HK-2 (cell line): ENCODE measurements around the gene GYS2.
A peak's percentile ranks its signal among the peaks of the same experiment; 100 is the strongest.

ENCODE experiments used
- DNase-seq: peaks from one replicate; pipeline ENCODE4 v3.0.0-alpha.2; 2018; ENCODE audit not compliant: unreplicated experiment

GYS2 gene

GRCh38 chr12:21553329-21553675 lies 51.3 kb downstream of the GYS2 start:
- DNase-seq, result no peak

DNA sequence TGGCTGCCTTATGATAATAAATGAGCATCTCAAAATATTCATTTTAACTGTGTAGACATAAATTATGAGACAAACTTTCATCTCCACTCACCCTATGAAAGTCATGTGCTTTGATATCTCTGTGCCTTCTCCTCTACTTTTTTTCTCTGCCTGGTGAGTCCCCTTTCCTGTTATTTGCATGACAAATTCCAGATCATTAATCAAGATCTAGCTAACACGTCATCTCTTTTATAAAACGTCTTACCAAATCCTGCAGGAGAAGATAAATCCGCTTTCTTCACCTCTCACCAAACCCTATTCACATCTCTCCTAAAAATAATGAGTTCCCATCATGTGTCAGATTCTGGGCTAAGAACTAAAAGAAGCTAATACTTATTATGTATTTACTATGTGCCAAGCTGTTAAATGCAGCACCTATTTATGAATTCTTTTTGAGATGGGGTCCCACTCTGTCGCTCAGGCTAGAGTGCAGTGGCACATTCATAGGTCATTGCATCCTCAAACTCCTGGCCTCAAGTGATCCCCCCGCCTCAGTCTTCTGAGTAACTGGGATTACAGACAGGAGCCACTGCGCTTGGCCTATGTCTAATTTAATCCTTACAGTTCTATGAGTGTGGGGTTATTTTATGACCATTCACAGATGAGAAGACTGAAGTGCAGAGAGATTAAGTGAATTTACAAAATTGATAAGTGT lies 51.9 kb downstream of the GYS2 start:
- DNase-seq, result no peak

DNA sequence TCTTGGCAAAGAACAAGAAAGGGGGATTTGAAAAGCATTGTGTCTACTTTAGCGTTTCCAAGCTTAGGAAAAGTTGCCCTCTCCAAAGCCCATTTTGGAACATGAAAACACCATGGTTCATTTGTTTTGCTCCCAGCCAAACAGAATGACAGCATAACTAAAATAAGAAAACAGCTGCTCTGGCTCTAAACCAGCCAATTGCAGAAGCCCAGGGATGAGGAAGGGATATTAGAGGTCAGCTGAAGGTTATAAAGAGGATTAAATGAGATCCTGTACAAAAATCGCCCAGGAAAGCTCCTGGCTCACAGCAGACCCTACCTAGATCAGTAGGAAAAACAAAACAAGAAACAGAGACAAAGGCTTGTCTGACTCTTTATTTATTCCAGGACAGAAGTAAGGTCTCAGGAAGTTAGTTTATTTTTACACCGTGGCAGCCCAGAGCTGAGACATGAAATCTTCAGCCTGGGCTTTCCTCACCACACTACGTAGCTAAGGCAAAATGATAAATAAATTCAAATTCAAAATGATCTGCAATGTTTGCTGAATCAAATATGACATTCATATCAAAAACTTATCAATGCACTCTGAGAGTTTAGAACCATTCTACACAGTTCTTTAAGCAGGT lies 52.7 kb downstream of the GYS2 start:
- DNase-seq, result no peak

- DNase-seq, result no peak
Observed at GRCh38 chr12:21547437-21547836, 57.2 kb downstream of the GYS2 start.

DNA sequence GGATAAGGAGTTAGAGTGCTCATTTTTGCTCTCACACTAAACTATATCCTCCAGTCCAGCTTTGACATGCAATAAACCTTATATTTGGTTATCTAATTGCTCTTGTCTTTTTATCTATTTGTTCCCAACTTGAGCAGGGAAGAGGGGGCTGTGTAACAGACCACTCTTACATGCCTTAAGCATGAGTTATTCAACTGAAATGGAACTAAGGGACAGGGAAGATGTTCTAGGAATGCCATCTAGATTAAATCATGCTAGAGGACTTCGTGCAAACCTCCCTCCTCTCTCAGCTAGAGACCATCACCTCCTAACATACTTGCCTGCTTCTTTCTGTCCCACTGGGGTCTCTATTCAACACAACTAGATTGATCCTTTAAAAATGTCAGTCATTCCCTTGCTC lies 57.9 kb downstream of the GYS2 start:
- DNase-seq, result no peak

DNA sequence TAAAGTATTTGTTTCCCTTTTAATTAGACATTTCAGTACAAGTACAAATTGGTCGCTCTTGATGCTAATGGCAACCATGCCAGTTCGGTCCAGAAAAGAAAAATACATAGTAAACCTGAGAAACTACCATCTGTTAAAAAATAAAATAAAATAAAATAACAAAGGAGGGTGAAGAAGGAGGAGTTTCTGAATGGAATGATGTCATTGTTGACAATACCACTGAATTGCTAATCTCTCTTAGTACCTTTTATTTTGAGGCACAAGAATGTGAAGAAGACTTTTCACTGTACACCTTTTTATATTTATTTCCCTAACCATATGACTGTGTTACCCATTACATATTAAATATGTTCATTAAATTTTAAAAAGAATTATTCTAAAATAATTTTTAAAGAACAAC lies 59.1 kb downstream of the GYS2 start:
- DNase-seq, result no peak

DNA sequence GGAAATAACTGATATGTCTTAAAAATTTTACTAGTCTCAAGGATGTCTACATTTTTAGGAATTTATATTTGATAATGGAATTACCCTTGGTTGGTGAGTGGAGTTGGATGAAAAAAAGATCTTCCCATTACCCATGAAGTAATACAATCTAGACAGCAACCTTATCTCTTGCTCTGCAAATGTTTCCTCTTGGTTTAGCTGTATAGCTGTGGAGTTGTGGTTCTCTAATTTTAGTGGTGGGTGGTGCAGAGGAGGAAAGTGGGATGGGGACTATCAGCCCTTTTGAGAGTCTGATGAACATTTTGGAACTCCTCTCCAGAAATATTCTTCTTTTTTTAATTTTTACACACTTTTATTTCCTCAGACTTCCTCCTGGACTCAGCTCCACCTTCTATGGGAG lies 61.5 kb downstream of the GYS2 start:
- DNase-seq, result no peak

DNA sequence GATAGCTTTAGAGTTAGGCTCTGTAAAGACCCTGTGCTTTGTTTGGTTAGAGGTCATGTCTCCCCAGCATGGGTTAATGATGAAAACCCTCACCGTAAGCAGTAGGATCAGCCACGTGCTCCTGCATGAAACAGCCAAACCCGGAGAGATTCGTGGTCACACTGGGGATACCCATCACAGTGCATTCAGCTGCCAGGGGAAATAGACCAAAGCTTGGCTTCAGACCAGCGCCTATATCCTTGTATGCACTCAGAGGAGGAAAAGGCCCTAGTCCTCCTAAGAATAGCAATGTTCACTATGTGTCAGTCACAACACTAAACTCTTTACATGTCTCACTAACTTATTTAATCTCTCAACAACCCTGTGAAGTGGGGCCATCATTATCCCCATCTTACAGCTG lies 62.2 kb downstream of the GYS2 start:
- DNase-seq, result no peak

DNA sequence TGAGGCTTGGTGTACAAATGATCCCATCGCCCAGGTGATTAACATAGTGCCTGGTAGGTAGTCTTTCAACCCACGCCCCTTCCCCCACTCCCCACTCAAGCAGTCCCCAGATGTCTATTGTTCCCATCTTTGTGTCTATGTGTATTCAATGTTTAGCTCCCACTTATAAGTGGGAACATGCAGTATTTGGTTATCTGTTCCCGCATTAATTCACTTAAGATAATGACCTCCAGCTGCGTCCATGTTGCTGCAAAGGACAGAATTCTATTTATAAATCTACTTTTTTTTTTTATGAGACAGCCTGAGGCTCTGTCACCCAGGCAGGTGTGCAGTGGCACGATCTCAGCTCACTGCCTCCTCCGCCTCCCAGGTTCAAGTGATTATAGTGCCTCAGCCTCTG lies 62.9 kb downstream of the GYS2 start:
- no peak for DNase-seq

GRCh38 chr12:21539797-21540196 lies 64.8 kb downstream of the GYS2 start:
- DNase-seq, result no peak

GRCh38 chr12:21538061-21538653 lies 66.5 kb downstream of the GYS2 start:
- DNase-seq, result no peak

- DNase-seq, result no peak
Observed at GRCh38 chr12:21529456-21529855, 75.2 kb downstream of the GYS2 start.

- DNase-seq, result no peak
Observed at GRCh38 chr12:21528953-21529352, 75.7 kb downstream of the GYS2 start.

- peak; percentile 69 for DNase-seq
Observed at GRCh38 chr12:21527451-21528180, 77.0 kb downstream of the GYS2 start.

DNA sequence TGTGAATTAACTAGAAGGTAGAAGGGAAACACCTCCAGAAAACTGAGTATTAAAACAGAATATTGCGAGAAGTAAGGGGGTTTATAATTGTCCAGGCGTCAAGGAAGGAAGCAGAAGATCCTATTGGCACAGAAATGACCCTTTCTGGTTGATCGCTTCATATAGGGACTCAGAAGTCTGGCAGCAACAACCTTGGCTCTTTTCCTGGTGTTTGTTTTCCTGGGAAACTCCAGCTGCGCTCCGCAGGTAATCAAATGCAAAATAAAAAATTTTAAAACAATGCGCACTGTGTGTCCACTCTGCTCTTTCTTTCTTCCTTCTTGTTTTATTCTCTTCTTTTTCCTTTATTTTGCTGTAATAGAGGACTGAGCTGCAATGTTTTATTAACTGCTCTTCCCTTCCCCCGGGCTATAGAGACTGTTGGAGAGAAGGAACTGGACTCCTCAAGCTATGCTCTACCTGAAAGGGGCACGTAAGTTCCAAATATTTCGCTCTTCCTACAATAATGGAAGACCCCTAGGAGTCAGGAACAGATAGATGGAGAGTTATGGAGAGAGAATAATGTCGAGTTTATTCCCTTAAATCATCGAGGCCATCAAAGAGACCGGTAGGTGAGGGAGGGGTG lies 77.8 kb downstream of the GYS2 start:
- no peak for DNase-seq

GRCh38 chr12:21526053-21526452 lies 78.6 kb downstream of the GYS2 start, which contains the start of gene SPX:
SPX (plus strand) TSS chr12:21526296; CDS start chr12:21526473, 177 bp downstream.
- DNase-seq, result no peak

DNA sequence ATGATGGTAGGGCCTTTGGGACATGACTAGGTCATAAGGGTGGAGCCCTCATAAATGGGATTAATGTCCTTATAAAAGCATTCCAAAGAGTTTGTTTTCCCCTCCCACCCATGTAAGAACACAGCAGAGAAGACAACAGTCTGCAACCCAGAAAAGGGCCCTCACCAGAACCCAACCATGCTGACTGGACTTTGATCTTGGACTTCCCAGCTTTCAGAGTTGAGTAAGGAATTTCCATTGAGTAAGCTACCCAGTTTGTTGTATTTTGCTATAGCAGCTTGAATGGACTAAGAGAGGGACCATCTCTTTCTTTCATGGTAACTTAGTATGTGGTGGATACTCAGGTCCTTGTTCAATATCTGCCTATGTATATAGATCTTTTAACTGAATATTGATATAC lies 81.5 kb downstream of the GYS2 start:
- DNase-seq, result no peak

GRCh38 chr12:21521541-21521940 lies 83.1 kb downstream of the GYS2 start:
- no peak for DNase-seq

DNA sequence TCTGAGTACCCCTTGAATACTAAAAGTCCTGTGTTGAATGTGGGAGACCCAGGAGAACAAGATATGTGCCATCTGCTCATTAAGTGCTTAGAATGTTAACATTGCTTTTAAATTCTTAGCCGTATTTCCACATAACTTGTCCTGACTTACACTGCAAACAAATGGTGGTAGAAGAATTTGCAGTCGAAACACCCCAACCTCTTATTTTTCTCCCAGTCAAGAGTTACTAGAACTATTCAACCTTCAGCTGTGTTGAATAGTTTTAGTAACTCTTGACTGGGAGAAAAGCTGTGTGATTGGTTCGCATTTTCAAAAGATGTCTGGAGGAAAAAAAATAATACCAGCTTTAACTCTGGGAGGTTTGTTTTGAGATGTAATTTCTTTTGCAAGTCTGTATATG lies 86.2 kb downstream of the GYS2 start:
- no peak for DNase-seq

DNA sequence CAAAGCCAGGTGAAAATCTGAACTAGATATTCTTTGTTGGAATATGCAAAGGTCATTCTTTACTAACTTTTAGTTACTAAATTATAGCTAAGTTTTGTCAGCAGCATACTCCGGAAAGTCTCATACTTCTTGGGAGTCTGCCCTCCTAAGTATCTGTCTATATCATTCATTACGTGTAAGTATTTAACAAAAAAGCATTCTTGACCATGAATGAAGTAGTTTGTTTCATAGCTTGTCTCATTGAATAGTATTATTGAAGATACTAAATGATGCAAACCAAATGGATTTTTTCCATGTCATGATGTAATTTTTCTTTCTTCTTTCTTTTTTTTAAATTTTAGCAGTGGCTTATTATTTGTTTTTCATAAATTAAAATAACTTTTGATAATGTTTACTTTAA lies 88.4 kb downstream of the GYS2 start:
- DNase-seq, result no peak

GRCh38 chr12:21509768-21510167 lies 94.9 kb downstream of the GYS2 start:
- no peak for DNase-seq

DNA sequence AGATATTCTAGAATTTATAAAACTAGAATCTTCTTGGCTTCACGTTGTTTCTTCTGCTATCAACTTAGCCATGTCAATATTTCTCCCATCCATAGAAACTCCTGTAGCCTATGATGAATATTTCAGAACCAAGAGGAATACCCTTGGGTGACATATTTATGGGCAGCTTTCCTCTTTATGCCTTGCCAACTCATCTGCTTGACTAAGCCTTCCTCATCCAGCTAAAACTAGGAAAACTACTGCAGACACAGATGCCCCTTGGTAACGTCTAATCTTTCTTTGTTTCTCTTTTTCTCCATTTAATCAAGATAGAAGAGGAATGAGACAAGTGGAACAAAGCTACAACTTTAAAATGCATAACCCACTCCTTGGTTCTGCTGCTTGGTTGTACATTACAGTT lies 96.8 kb downstream of the GYS2 start:
- no peak for DNase-seq
